Thyroid gland (tissue), 4 donors: Measurements from ENCODE around the gene ITPR2.

Experiments
- POLR2A ChIP-seq, 2 donors: fragments of 450-650 bp; IDR thresholded peaks; one replicate each; pipeline ENCODE4 v1.6.1; 2017; ENCODE audit warnings: antibody characterized with exemption in 2 of 2, mild to moderate bottlenecking in 2 of 2, moderate library complexity in 1 of 2
- TF ChIP-seq, protein P1 (sequence below), 6 experiments: fragments of 200-600 bp in 3 of 6; fragments of 450-650 bp in 3 of 6; sonication (generic) in 3 of 6; IDR thresholded peaks; one replicate each; pipeline ENCODE4 v1.5.1; 2016 to 2019; ENCODE audit warnings: antibody characterized with exemption in 6 of 6, mild to moderate bottlenecking in 2 of 6, inconsistent platforms in 1 of 6, moderate library complexity in 1 of 6

DNA sequence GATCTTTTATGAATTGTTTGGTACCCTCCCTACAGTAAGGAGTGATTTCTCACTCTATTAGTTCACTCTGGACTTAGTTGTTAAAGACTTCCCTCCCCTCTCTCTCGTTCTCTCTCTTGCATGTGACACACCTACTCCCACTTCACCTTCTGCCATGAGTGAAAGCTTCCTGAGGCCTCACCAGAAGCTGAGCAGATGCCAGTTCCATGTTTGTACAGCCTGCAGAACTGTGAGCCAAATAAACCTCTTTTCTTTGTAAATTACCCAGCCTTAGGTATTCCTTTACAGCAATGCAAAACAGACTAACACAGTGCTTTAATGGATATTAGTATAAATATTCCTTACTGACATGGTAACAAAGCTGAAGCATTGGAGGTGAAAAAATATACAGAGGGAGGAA lies 450.0 kb downstream of the ITPR2 start:
- no peak for TF ChIP-seq POLR2A (IDR thresholded peaks at IDR 0.05)
- TF ChIP-seq, protein P1, sequence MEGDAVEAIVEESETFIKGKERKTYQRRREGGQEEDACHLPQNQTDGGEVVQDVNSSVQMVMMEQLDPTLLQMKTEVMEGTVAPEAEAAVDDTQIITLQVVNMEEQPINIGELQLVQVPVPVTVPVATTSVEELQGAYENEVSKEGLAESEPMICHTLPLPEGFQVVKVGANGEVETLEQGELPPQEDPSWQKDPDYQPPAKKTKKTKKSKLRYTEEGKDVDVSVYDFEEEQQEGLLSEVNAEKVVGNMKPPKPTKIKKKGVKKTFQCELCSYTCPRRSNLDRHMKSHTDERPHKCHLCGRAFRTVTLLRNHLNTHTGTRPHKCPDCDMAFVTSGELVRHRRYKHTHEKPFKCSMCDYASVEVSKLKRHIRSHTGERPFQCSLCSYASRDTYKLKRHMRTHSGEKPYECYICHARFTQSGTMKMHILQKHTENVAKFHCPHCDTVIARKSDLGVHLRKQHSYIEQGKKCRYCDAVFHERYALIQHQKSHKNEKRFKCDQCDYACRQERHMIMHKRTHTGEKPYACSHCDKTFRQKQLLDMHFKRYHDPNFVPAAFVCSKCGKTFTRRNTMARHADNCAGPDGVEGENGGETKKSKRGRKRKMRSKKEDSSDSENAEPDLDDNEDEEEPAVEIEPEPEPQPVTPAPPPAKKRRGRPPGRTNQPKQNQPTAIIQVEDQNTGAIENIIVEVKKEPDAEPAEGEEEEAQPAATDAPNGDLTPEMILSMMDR (IDR thresholded peaks at IDR 0.05) = no peak
